ENCODE data around the gene DNAH1.
A peak's percentile ranks its signal among the peaks of the same experiment; 100 is the strongest.

Gene DNAH1

DNA sequence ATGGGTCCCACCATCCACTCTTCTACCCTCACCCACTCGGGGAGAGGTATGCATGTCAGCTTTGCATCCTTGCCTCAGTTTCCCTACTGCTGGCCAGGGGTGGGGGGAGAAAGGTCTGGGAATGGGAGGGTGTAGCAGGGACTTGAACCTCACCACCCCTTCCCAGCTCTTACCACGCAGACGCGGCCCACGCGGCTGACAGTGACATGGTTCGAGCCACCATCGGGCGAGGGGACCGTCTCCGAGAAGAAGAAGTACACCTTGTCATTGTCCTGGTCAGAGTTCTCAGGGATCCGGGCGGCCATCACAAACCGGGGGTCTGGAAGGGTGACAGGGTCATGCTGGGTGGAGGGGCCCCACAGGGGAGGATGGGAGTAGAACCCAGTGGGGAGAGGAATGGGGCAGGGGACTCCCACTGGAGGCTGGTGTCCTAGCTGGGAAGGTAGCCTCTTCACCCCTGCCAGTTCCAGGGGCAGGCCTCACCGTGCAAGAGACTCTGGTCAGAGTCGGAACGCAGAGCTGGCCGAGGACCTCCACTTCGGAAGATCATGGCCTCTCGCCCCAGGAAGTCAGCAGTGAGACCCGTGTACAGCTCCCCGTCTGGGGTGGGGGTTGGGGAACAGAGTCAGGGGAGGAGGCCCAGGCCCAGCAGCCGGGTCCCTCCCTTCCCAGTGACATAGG lies 125.1 kb downstream of the DNAH1 start:
- Histone ChIP-seq H3K36me3 (ENCODE audit: control insufficient read depth, insufficient read depth, low read length) (no peaks in the 10 kb centered on the region), H4K8ac (ENCODE audit: low read depth, low read length) (no peak overlapping the region), H3K23ac (ENCODE audit: low read length) (no peak overlapping the region), H3K4me3 (ENCODE audit: low read length) (no peak overlapping the region), H3K4me2 (ENCODE audit: low read length) (no peak overlapping the region), H3K18ac (ENCODE audit: low read length) (no peak overlapping the region), H3K79me2 (ENCODE audit: control insufficient read depth, insufficient read depth, low read length) (no peaks in the 10 kb centered on the region), H3K27me3 (ENCODE audit: insufficient read depth, low read length, poor library complexity) (no peaks in the 10 kb centered on the region), H2BK15ac (replicated peaks; ENCODE audit: low read depth) (no peak overlapping the region), H3K79me1 (ENCODE audit: low read length) (no peaks in the 10 kb centered on the region), H4K5ac (ENCODE audit: low read length) (no peak overlapping the region), H2BK120ac (ENCODE audit: low read depth, low read length) (no peak overlapping the region), H3K56ac (ENCODE audit: low read length) (no peak overlapping the region), H3K4me1 (ENCODE audit: control insufficient read depth, low read depth, low read length) (no peaks in the 10 kb centered on the region), H2AK5ac (ENCODE audit: low read length) (no peak overlapping the region), H3K27ac (ENCODE audit: low read depth, low read length) (no peak overlapping the region), H3K9ac (ENCODE audit: low read length) (no peak overlapping the region), H3K4ac (ENCODE audit: low read depth, low read length) (no peak overlapping the region), H2BK5ac (ENCODE audit: low read length) (no peak overlapping the region)
- no peak for DNase-seq
- no CpG with 5 or more reads among the region's 23 CpGs for WGBS (ENCODE audit: extremely low coverage, insufficient coverage, low lambda C conversion rate)

DNA sequence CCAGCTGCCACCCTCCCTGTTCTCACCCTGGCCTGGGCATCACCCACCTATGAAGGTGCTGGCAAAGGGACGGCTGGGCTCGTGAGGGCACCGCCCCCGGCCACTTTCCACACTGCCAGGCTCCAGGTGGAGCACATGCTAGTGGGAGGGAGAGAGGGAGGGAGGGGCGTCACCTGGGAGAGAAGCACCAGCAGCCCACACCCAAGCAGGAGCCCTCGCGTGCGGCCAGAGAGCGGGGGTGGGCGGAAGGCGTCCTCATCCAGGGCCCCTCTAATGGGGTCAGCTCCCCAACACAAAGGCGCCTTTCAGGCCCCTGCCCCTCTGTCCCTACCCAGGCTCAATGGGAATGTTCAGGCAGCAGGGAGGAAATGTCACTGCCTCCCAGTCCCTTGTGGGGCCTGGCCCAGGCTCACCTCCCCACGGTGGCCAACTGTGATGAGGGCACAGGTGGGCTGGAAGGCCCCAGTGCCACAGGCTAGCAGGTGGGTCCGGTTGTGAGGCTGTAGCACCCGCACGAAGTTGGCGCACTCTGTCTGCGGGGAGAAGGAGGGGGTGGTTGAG lies 125.7 kb downstream of the DNAH1 start:
- H3K79me1 ChIP-seq (ENCODE audit: low read length), result no peaks in the 10 kb centered on the region
- H3K18ac ChIP-seq (ENCODE audit: low read length), result no peak overlapping the region
- H3K4me2 ChIP-seq (ENCODE audit: low read length), result no peak overlapping the region
- H3K23ac ChIP-seq (ENCODE audit: low read length), result no peak overlapping the region
- no CpG with 5 or more reads among the region's 18 CpGs for WGBS (ENCODE audit: extremely low coverage, insufficient coverage, low lambda C conversion rate)
- H3K79me2 ChIP-seq (ENCODE audit: control insufficient read depth, insufficient read depth, low read length), result no peaks in the 10 kb centered on the region
- H3K27ac ChIP-seq (ENCODE audit: low read depth, low read length), result no peak overlapping the region
- H3K9ac ChIP-seq (ENCODE audit: low read length), result no peak overlapping the region
- H3K4me1 ChIP-seq (ENCODE audit: control insufficient read depth, low read depth, low read length), result no peaks in the 10 kb centered on the region
- no peak overlapping the region for H4K5ac ChIP-seq (ENCODE audit: low read length)
- no peak overlapping the region for H3K4ac ChIP-seq (ENCODE audit: low read depth, low read length)
- no peak overlapping the region for H2BK120ac ChIP-seq (ENCODE audit: low read depth, low read length)
- H2BK5ac ChIP-seq (ENCODE audit: low read length), result no peak overlapping the region
- H3K27me3 ChIP-seq (ENCODE audit: insufficient read depth, low read length, poor library complexity), result no peaks in the 10 kb centered on the region
- no peak overlapping the region for H2AK5ac ChIP-seq (ENCODE audit: low read length)
- no peak overlapping the region for H4K8ac ChIP-seq (ENCODE audit: low read depth, low read length)
- DNase-seq, result no peak
- no peaks in the 10 kb centered on the region for H3K36me3 ChIP-seq (ENCODE audit: control insufficient read depth, insufficient read depth, low read length)
- no peak overlapping the region for H3K56ac ChIP-seq (ENCODE audit: low read length)
- H2BK15ac ChIP-seq (replicated peaks; ENCODE audit: low read depth), result no peak overlapping the region
- H3K4me3 ChIP-seq (ENCODE audit: low read length), result no peak overlapping the region

DNA sequence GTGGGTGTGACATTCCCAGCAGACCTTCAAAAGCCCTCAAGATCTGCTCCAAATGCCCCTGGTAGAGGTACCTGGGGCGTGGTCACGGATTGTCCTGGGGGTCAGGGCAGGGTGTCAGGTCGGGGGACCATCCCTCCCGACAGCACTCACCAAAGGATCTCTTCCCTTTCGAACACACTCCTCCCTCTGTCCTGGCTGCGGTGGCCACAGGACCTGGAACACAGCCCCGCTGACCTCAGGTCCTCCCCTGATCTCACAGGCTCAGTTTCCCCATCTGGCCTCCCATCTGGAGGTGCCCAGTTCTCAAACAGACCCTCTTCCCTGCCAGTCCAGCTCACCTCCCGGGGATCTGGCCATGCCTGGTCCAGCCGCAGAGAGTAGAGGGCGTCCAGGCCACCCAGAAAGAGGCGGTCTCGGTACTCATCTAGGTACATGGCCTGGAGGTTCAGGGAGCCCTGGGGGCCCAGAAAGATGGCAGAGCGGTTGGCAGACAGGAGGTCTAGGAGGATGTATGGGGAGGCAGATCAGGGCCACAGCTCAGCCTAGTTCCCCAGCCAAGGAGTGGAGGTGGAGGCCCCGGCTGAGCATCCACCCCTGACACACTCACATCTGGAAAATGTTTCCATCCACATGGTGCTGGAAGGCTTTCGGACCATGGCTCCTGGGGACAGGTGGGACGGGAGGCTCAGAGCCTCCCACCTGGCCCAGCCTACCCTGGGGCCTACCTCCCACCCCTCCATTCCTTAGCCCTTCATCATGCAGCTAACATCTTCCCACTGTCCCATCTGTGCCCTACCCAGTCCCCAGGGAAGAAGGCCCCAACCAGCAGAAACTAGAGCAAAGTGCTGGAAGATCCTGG lies 126.5 kb downstream of the DNAH1 start:
- no peak for DNase-seq

DNA sequence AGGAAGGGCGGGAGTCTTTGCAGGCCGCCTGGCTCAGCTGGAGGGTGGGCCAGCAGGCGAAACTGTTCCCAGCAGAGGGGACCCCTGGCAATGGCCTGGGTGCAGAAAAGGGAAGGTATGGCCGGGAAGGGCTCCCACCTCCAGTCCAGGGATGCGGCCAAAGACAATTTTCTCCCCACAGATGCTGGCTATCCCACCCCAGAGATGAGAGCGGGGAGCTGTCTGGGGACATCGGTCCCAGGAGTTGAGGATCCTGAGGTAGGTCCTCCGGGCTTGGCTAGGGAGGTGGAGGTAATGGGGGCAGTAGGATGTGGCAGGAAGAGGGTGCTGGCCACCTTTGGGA lies 127.1 kb downstream of the DNAH1 start:
- no peak overlapping the region for H4K8ac ChIP-seq (ENCODE audit: low read depth, low read length)
- no peak overlapping the region for H2BK120ac ChIP-seq (ENCODE audit: low read depth, low read length)
- WGBS (ENCODE audit: extremely low coverage, insufficient coverage, low lambda C conversion rate), result no CpG with 5 or more reads among the region's 8 CpGs
- H3K4ac ChIP-seq (ENCODE audit: low read depth, low read length), result no peak overlapping the region
- no peak overlapping the region for H4K5ac ChIP-seq (ENCODE audit: low read length)
- H3K27ac ChIP-seq (ENCODE audit: low read depth, low read length), result no peak overlapping the region
- no peak overlapping the region for H2BK5ac ChIP-seq (ENCODE audit: low read length)
- H3K4me2 ChIP-seq (ENCODE audit: low read length), result no peak overlapping the region
- H3K27me3 ChIP-seq (ENCODE audit: insufficient read depth, low read length, poor library complexity), result no peaks in the 10 kb centered on the region
- DNase-seq, result no peak
- no peaks in the 10 kb centered on the region for H3K36me3 ChIP-seq (ENCODE audit: control insufficient read depth, insufficient read depth, low read length)
- no peak overlapping the region for H3K18ac ChIP-seq (ENCODE audit: low read length)
- H3K56ac ChIP-seq (ENCODE audit: low read length), result no peak overlapping the region
- no peaks in the 10 kb centered on the region for H3K79me2 ChIP-seq (ENCODE audit: control insufficient read depth, insufficient read depth, low read length)
- H2AK5ac ChIP-seq (ENCODE audit: low read length), result no peak overlapping the region
- H3K79me1 ChIP-seq (ENCODE audit: low read length), result no peaks in the 10 kb centered on the region
- H2BK15ac ChIP-seq (replicated peaks; ENCODE audit: low read depth), result no peak overlapping the region
- no peaks in the 10 kb centered on the region for H3K4me1 ChIP-seq (ENCODE audit: control insufficient read depth, low read depth, low read length)
- H3K9ac ChIP-seq (ENCODE audit: low read length), result no peak overlapping the region
- H3K23ac ChIP-seq (ENCODE audit: low read length), result peak overlapping the region; percentile 24
- H3K4me3 ChIP-seq (ENCODE audit: low read length), result no peak overlapping the region

More for the DNA sequence above, 126.5 kb downstream of the DNAH1 start:
- no peak overlapping the region for H3K4me2 ChIP-seq (ENCODE audit: low read length)
- H3K4me3 ChIP-seq (ENCODE audit: low read length), result no peak overlapping the region
- H3K79me1 ChIP-seq (ENCODE audit: low read length), result no peaks in the 10 kb centered on the region
- no peak overlapping the region for H2BK5ac ChIP-seq (ENCODE audit: low read length)
- no peaks in the 10 kb centered on the region for H3K36me3 ChIP-seq (ENCODE audit: control insufficient read depth, insufficient read depth, low read length)
- no peak overlapping the region for H3K4ac ChIP-seq (ENCODE audit: low read depth, low read length)
- H3K9ac ChIP-seq (ENCODE audit: low read length), result no peak overlapping the region
- no peak overlapping the region for H2BK120ac ChIP-seq (ENCODE audit: low read depth, low read length)
- no CpG with 5 or more reads among the region's 16 CpGs for WGBS (ENCODE audit: extremely low coverage, insufficient coverage, low lambda C conversion rate)
- H4K5ac ChIP-seq (ENCODE audit: low read length), result no peak overlapping the region
- H4K8ac ChIP-seq (ENCODE audit: low read depth, low read length), result no peak overlapping the region
- H3K23ac ChIP-seq (ENCODE audit: low read length), result no peak overlapping the region
- H3K27me3 ChIP-seq (ENCODE audit: insufficient read depth, low read length, poor library complexity), result no peaks in the 10 kb centered on the region
- H3K18ac ChIP-seq (ENCODE audit: low read length), result no peak overlapping the region
- no peaks in the 10 kb centered on the region for H3K79me2 ChIP-seq (ENCODE audit: control insufficient read depth, insufficient read depth, low read length)
- no peak overlapping the region for H2AK5ac ChIP-seq (ENCODE audit: low read length)
- H2BK15ac ChIP-seq (replicated peaks; ENCODE audit: low read depth), result no peak overlapping the region
- no peak overlapping the region for H3K56ac ChIP-seq (ENCODE audit: low read length)
- no peak overlapping the region for H3K27ac ChIP-seq (ENCODE audit: low read depth, low read length)
- no peaks in the 10 kb centered on the region for H3K4me1 ChIP-seq (ENCODE audit: control insufficient read depth, low read depth, low read length)

DNA sequence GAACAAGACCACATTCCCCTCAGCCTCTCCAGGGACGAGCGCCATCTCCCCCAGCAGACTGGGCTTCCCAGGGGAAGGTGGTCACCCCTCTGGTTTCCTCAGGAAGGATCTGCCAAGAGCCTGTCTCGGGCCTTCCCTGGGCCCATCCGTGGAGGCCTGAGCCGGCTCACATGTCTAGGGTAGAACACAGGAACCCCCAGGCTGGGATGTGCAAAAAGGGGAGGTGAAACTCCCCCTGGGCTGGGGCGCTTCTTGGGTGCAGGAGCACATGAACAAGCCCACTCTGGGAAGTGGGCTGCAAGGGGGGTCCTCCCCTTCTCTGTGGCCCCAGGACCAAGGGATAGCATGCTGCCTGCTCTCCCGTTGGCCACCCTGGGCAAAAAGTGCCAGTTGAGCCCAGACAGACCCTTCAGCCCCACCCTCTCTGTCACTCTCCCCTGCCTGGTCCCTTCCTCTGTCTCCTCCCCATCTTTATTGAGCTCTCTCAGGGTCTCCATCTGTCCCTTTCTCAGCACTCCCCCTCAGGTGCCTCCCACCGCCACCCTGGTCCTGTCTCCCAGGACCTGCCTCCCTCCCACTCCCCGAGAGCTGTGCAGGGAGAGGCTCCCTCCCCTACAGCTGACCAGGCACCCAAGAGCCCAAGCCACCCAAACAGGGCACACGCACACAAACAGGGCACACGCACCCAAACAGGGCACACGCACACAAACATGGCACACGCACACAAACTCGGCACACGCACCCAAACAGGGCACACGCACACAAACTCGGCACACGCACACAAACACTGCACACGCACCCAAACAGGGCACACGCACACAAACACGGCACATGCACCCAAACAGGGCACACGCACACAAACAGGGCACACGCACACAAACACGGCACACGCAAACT lies 127.9 kb downstream of the DNAH1 start:
- Histone ChIP-seq H3K4me3 (ENCODE audit: low read length) (no peak overlapping the region), H2AK5ac (ENCODE audit: low read length) (no peak overlapping the region), H3K4me1 (ENCODE audit: control insufficient read depth, low read depth, low read length) (no peaks in the 10 kb centered on the region), H3K36me3 (ENCODE audit: control insufficient read depth, insufficient read depth, low read length) (no peaks in the 10 kb centered on the region), H2BK15ac (replicated peaks; ENCODE audit: low read depth) (no peak overlapping the region), H3K79me2 (ENCODE audit: control insufficient read depth, insufficient read depth, low read length) (no peaks in the 10 kb centered on the region), H4K5ac (ENCODE audit: low read length) (no peak overlapping the region), H3K9ac (ENCODE audit: low read length) (no peak overlapping the region), H2BK120ac (ENCODE audit: low read depth, low read length) (no peak overlapping the region), H3K27me3 (ENCODE audit: insufficient read depth, low read length, poor library complexity) (no peaks in the 10 kb centered on the region), H4K8ac (ENCODE audit: low read depth, low read length) (no peak overlapping the region), H3K18ac (ENCODE audit: low read length) (no peak overlapping the region), H3K23ac (ENCODE audit: low read length) (no peak overlapping the region), H3K27ac (ENCODE audit: low read depth, low read length) (no peak overlapping the region), H3K56ac (ENCODE audit: low read length) (peak overlapping the region; percentile 83), H3K79me1 (ENCODE audit: low read length) (no peaks in the 10 kb centered on the region), H3K4ac (ENCODE audit: low read depth, low read length) (no peak overlapping the region), H2BK5ac (ENCODE audit: low read length) (no peak overlapping the region), H3K4me2 (ENCODE audit: low read length) (no peak overlapping the region)
- no CpG with 5 or more reads among the region's 25 CpGs for WGBS (ENCODE audit: extremely low coverage, insufficient coverage, low lambda C conversion rate)
- DNase-seq, result no peak
